ENCODE data around the gene FRMD4A.

Gene FRMD4A

GRCh38 chr10:14016931-14017333, 313.8 kb downstream of the FRMD4A start:
- H3K4me1 ChIP-seq (ENCODE audit: control insufficient read depth, insufficient read depth, low read length) = peaks cover 13% of the 10 kb centered on the region
- no peaks in the 10 kb centered on the region for H3K9me3 ChIP-seq (ENCODE audit: control insufficient read depth, low read length)
- H3K36me3 ChIP-seq (ENCODE audit: control insufficient read depth, insufficient read depth, low read length) = no peaks in the 10 kb centered on the region
- no peaks in the 10 kb centered on the region for H3K27me3 ChIP-seq (ENCODE audit: control insufficient read depth, insufficient read depth, low read length, poor library complexity, severe bottlenecking)
- no peak overlapping the region for H3K4me3 ChIP-seq (ENCODE audit: insufficient read depth, low read depth, low read length)
- whole genome bisulfite sequencing, 2 experiments = 93 to 96% methylated on average over 6 of the region's 6 CpGs
- no peak overlapping the region for H3K27ac ChIP-seq (ENCODE audit: insufficient read depth, low read depth, low read length, poor library complexity, severe bottlenecking)

- H3K27me3 ChIP-seq (ENCODE audit: control insufficient read depth, insufficient read depth, low read length, poor library complexity, severe bottlenecking) = no peaks in the 10 kb centered on the region
- H3K4me1 ChIP-seq (ENCODE audit: control insufficient read depth, insufficient read depth, low read length) = peaks cover 13% of the 10 kb centered on the region
- H3K36me3 ChIP-seq (ENCODE audit: control insufficient read depth, insufficient read depth, low read length) = no peaks in the 10 kb centered on the region
- no peaks in the 10 kb centered on the region for H3K9me3 ChIP-seq (ENCODE audit: control insufficient read depth, low read length)
- WGBS, 2 experiments = 90 to 91% methylated on average over 8 of the region's 8 CpGs
- no peak overlapping the region for H3K4me3 ChIP-seq (ENCODE audit: insufficient read depth, low read depth, low read length)
- H3K27ac ChIP-seq (ENCODE audit: insufficient read depth, low read depth, low read length, poor library complexity, severe bottlenecking) = no peak overlapping the region
Measured at GRCh38 chr10:14016011-14016536, 314.6 kb downstream of the FRMD4A start.

- no peak overlapping the region for H3K27ac ChIP-seq (ENCODE audit: insufficient read depth, low read depth, low read length, poor library complexity, severe bottlenecking)
- no peaks in the 10 kb centered on the region for H3K27me3 ChIP-seq (ENCODE audit: control insufficient read depth, insufficient read depth, low read length, poor library complexity, severe bottlenecking)
- H3K4me3 ChIP-seq (ENCODE audit: insufficient read depth, low read depth, low read length) = no peak overlapping the region
- 89 to 92% methylated on average over 5 of the region's 5 CpGs for WGBS, 2 experiments
- no peaks in the 10 kb centered on the region for H3K9me3 ChIP-seq (ENCODE audit: control insufficient read depth, low read length)
- no peaks in the 10 kb centered on the region for H3K36me3 ChIP-seq (ENCODE audit: control insufficient read depth, insufficient read depth, low read length)
- peaks cover 11% of the 10 kb centered on the region for H3K4me1 ChIP-seq (ENCODE audit: control insufficient read depth, insufficient read depth, low read length)
Measured at GRCh38 chr10:14014423-14014822, 316.3 kb downstream of the FRMD4A start.

GRCh38 chr10:14010769-14011574, 319.8 kb downstream of the FRMD4A start:
- no peak overlapping the region for H3K4me3 ChIP-seq (ENCODE audit: insufficient read depth, low read depth, low read length)
- 95 to 97% methylated on average over 5 of the region's 5 CpGs for WGBS, 2 experiments
- no peaks in the 10 kb centered on the region for H3K9me3 ChIP-seq (ENCODE audit: control insufficient read depth, low read length)
- H3K36me3 ChIP-seq (ENCODE audit: control insufficient read depth, insufficient read depth, low read length) = no peaks in the 10 kb centered on the region
- no peaks in the 10 kb centered on the region for H3K27me3 ChIP-seq (ENCODE audit: control insufficient read depth, insufficient read depth, low read length, poor library complexity, severe bottlenecking)
- H3K27ac ChIP-seq (ENCODE audit: insufficient read depth, low read depth, low read length, poor library complexity, severe bottlenecking) = no peak overlapping the region
- H3K4me1 ChIP-seq (ENCODE audit: control insufficient read depth, insufficient read depth, low read length) = peaks cover 16% of the 10 kb centered on the region

- Histone ChIP-seq H3K36me3 (ENCODE audit: control insufficient read depth, insufficient read depth, low read length) (no peaks in the 10 kb centered on the region), H3K4me1 (ENCODE audit: control insufficient read depth, insufficient read depth, low read length) (peaks cover 16% of the 10 kb centered on the region), H3K9me3 (ENCODE audit: control insufficient read depth, low read length) (no peaks in the 10 kb centered on the region), H3K27ac (ENCODE audit: insufficient read depth, low read depth, low read length, poor library complexity, severe bottlenecking) (peak overlapping the region; percentile 78), H3K4me3 (ENCODE audit: insufficient read depth, low read depth, low read length) (no peak overlapping the region), H3K27me3 (ENCODE audit: control insufficient read depth, insufficient read depth, low read length, poor library complexity, severe bottlenecking) (no peaks in the 10 kb centered on the region)
- 26 to 33% methylated on average over 5 of the region's 5 CpGs for WGBS, 2 experiments
Measured at GRCh38 chr10:14010101-14010558, 320.6 kb downstream of the FRMD4A start.

GRCh38 chr10:14009371-14010100, 321.2 kb downstream of the FRMD4A start:
- peak overlapping the region; percentile 78 for H3K27ac ChIP-seq (ENCODE audit: insufficient read depth, low read depth, low read length, poor library complexity, severe bottlenecking)
- peaks cover 16% of the 10 kb centered on the region for H3K4me1 ChIP-seq (ENCODE audit: control insufficient read depth, insufficient read depth, low read length)
- H3K9me3 ChIP-seq (ENCODE audit: control insufficient read depth, low read length) = no peaks in the 10 kb centered on the region
- H3K36me3 ChIP-seq (ENCODE audit: control insufficient read depth, insufficient read depth, low read length) = no peaks in the 10 kb centered on the region
- 72 to 75% methylated on average over 24 of the region's 24 CpGs for WGBS, 2 experiments
- no peaks in the 10 kb centered on the region for H3K27me3 ChIP-seq (ENCODE audit: control insufficient read depth, insufficient read depth, low read length, poor library complexity, severe bottlenecking)
- no peak overlapping the region for H3K4me3 ChIP-seq (ENCODE audit: insufficient read depth, low read depth, low read length)

- H3K9me3 ChIP-seq (ENCODE audit: control insufficient read depth, low read length) = no peaks in the 10 kb centered on the region
- H3K4me3 ChIP-seq (ENCODE audit: insufficient read depth, low read depth, low read length) = no peak overlapping the region
- 95 to 99% methylated on average over 9 of the region's 9 CpGs for WGBS, 2 experiments
- peaks cover 16% of the 10 kb centered on the region for H3K4me1 ChIP-seq (ENCODE audit: control insufficient read depth, insufficient read depth, low read length)
- H3K27ac ChIP-seq (ENCODE audit: insufficient read depth, low read depth, low read length, poor library complexity, severe bottlenecking) = no peak overlapping the region
- H3K36me3 ChIP-seq (ENCODE audit: control insufficient read depth, insufficient read depth, low read length) = no peaks in the 10 kb centered on the region
- H3K27me3 ChIP-seq (ENCODE audit: control insufficient read depth, insufficient read depth, low read length, poor library complexity, severe bottlenecking) = no peaks in the 10 kb centered on the region
Measured at GRCh38 chr10:14008740-14009080, 322.0 kb downstream of the FRMD4A start.

- 94 to 96% methylated on average over 4 of the region's 4 CpGs for WGBS, 2 experiments
- no peak overlapping the region for H3K4me3 ChIP-seq (ENCODE audit: insufficient read depth, low read depth, low read length)
- no peaks in the 10 kb centered on the region for H3K36me3 ChIP-seq (ENCODE audit: control insufficient read depth, insufficient read depth, low read length)
- no peaks in the 10 kb centered on the region for H3K27me3 ChIP-seq (ENCODE audit: control insufficient read depth, insufficient read depth, low read length, poor library complexity, severe bottlenecking)
- peaks cover 6% of the 10 kb centered on the region for H3K4me1 ChIP-seq (ENCODE audit: control insufficient read depth, insufficient read depth, low read length)
- no peak overlapping the region for H3K27ac ChIP-seq (ENCODE audit: insufficient read depth, low read depth, low read length, poor library complexity, severe bottlenecking)
- no peaks in the 10 kb centered on the region for H3K9me3 ChIP-seq (ENCODE audit: control insufficient read depth, low read length)
Measured at GRCh38 chr10:14004536-14004935, 326.2 kb downstream of the FRMD4A start.

GRCh38 chr10:14003517-14004184, 327.1 kb downstream of the FRMD4A start:
- no peak overlapping the region for H3K27ac ChIP-seq (ENCODE audit: insufficient read depth, low read depth, low read length, poor library complexity, severe bottlenecking)
- H3K4me1 ChIP-seq (ENCODE audit: control insufficient read depth, insufficient read depth, low read length) = no peaks in the 10 kb centered on the region
- no peaks in the 10 kb centered on the region for H3K27me3 ChIP-seq (ENCODE audit: control insufficient read depth, insufficient read depth, low read length, poor library complexity, severe bottlenecking)
- no peak overlapping the region for H3K4me3 ChIP-seq (ENCODE audit: insufficient read depth, low read depth, low read length)
- no peaks in the 10 kb centered on the region for H3K9me3 ChIP-seq (ENCODE audit: control insufficient read depth, low read length)
- H3K36me3 ChIP-seq (ENCODE audit: control insufficient read depth, insufficient read depth, low read length) = no peaks in the 10 kb centered on the region
- WGBS, 2 experiments = 95% methylated on average over 8 to 9 of the region's 9 CpGs
